HG03095 (cell line): Measurements from ENCODE around the gene SMIM45.
"Not testable (repeated sequence)": the region's sequence is repeated elsewhere in the genome, so short reads cannot be mapped to it uniquely, and the experiment has no call there.

Experiments
- ATAC-seq: cut with Tn5 transposase; IDR thresholded peaks from one replicate; pipeline ENCODE4 v1.9.1; 2021; ENCODE audit warnings: moderate library complexity; ENCODE audit not compliant: unreplicated experiment

SMIM45 gene

DNA sequence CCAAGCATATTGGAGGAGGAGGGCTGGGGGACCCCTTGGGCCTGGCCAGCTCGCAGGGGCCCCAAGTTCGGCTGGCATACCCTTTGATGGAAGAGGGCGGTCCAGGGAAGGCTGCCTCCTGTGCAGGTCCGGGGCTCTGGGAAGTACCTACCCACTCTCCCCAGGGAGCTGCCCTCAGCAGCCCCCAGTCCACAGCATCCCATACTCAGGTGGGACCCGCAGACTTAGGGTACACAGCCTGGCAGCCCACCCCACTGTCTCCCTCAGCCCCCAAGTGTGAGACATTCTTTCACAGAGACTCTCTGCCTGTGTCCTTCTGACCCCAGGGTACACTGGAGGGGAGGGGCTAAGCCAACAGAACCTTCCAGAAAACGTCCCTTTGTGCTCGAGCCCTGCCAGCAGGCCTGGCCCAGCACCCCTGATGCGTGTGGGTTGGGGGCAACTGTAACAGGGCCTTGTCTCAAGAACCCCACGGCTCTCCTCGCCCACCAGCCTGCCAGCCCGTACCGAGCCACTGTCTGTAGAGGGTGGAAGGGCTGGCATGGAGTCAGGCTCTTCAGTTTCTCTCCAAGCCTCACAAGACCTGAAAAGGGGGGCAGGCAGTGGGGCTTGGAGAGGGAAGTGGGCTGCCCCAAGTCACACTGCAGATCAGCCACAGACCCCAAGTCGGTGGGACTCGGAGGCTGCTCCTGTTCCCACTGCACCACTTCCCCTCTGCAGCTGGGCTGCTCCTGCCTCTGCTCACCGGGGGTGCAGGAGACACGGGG lies 18.4 kb upstream of the SMIM45 start:
- no peak for ATAC-seq

DNA sequence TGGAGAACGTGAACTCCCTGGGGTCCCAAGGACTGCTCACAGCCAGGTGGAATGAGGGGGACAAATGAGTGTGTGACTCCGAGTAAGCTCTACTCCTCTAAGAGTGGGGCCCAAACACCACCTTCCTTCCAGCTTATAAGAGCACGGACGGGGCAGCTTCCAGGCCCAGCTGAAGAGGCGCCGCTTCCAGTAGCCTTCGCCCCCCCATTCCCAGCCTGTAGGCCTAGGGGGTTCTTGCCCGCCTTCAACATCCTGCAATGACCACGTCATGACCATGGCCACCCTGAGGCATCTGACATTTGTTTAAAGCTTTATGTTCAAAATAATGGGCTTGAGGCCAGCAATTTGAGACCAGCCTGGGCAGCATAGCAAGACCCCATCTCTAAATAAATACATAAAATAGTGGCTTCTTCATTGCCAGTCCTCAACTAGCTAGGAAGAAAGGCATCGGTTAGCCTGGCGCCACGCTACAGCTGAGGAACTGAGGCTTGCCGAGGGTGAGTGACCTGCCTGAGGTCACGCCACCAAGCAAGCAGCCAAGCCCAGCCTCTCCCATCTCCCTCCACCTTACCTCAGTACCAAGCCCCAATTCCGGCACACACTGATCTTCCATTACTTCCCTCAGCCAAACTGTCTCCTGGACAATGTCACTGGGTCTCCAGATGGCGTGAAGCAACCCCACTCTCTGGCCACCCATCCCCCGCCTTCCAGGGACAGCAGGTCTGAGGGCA lies 17.5 kb upstream of the SMIM45 start:
- ATAC-seq, result no peak

DNA sequence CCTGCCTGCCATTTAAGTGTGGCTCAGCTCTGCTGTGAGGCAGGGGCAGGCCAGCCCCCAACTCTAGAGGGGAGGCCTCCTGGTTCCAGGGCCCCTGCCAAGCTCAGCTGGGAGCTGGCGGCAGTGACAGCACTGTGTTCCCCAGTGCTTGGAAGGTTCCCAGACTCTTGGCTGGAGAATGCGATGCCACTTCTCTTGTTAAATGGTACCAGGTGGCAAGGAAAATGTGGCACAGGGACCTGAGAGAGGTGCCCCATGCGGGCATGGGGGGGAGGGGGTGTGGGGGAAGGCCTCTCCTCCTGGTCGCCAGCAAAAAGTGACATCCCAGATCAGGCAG lies 17.0 kb upstream of the SMIM45 start:
- no peak for ATAC-seq

DNA sequence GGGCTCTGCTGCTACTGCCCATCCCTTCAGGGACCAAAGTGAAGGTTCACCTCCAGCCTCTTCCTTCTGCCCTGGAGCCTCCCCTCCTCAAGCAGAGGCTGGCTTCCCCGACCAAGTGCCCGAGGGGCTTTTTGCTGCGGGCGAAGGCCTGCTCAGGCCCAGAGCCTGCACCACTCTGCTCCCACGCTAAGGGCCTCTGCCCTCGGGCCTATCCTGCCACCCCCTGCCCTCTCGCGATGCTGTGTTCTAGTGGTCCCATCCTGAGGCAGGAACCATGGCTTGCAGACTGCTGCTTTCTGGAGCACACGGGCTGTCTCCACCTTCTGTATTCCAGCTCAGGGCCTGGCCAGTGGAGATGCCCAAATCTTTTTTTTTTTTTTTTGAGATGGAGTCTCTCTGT lies 16.4 kb upstream of the SMIM45 start:
- ATAC-seq, result no peak

GRCh38 chr22:41936894-41937169 lies 15.1 kb upstream of the SMIM45 start:
- no peak for ATAC-seq

DNA sequence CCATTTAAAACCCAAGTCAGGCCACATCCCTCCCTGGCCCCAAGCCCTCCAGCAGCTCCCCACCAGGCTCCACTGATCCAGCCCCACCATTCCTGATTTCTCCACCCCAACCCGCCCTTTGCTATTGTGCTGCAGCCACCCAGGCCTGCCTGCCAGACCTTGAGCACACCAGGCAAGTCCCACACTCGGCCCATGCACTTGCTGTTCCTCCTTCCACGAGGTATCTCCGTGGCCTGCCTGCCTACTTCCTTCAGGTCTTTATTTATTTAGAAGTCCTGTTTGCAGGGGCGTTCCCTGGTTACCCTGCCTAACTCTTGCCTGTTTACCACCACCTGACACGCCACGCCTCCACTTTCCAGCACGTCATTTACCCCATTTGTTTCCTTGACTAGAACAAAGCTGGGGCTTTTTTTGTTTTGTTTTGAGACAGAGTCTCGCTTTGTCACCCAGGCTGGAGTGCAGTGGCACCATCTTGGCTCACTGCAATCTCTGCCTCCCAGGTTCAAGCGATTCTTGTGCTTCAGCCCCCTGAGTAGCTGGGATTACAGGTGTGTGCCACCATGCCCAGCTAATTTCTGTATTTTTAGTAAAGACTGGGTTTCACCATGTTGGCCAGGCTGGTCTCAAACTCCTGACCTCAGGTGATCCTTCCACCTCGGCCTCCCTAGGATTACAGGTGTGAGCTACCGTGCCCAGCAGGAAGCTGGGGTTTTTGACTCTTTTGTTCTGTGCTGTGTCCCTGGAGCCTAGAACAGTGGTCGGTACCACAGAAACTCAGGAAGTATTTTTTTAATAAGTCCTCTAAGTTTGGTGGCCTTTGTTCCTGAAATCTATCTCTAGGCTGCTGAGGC lies 11.7 kb upstream of the SMIM45 start:
- ATAC-seq, result peak; percentile 40

DNA sequence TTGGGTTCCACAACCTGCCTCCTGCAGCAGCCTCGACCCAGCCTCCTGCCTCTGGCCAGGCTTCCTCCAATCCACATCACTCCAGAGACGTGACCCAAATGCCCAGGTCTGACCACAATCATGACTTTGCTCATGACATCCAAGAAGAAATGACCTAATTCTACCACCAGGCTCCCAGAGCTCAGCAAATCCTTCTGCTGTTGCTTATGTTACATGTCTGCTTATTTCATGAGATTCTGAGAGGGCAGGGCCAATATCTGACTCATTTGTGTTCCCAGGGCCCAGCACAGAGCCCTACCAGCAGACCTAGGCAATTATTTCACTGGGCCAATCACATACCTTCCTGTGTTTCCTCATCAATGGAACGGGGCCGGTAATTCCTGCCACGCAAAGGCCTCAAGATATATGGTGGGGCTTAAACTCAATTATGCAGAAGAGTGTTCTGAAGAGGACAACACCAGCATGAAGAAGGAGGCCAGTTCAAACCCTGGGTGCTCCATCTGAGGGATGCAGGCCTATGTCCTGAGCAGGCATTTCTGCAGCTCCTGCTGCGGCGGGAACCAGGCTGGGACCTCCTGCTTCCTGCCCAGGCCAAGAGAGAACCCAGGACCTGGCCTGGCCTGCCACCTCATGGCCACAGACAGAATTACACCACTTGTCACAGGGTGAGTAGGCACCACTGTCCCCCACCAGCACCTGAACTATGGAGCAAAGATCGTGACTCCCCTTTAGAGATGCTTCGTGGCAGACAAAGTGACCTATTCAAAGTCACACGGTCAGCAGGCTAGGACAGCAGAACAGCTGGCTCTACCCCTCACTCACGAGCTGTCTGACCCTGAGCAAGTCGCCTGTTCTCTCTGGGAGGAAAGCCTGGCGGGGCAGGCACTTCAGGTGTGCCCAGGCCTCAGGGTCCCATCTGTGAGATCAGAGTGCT lies 10.9 kb upstream of the SMIM45 start:
- ATAC-seq, result no peak

DNA sequence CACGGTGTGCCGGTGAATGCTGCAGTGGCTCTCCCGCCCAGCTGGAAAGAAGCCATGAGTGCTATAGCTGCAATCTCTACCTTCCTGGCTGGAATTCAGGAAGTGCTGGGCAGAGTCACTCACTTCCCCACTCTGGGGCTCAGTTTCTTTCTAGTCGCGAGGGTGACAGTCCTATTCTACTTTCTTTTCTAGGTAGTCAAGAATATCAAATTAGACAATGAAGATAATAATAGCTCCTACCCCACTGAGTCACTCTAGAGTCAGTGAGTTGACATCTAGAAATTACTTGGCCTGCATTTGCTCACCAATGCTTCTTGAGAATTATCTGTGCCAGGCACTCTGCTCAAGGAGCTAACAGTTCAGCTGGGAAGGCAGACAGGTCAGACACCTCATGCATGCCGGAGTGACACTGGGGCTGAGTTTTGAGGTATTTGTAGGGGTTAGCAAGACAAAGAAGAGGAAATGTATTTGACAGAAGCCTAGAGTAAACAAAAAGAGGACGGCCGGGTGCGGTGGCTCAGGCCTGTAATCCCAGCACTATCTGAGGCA lies 8.2 kb upstream of the SMIM45 start:
- no peak for ATAC-seq

DNA sequence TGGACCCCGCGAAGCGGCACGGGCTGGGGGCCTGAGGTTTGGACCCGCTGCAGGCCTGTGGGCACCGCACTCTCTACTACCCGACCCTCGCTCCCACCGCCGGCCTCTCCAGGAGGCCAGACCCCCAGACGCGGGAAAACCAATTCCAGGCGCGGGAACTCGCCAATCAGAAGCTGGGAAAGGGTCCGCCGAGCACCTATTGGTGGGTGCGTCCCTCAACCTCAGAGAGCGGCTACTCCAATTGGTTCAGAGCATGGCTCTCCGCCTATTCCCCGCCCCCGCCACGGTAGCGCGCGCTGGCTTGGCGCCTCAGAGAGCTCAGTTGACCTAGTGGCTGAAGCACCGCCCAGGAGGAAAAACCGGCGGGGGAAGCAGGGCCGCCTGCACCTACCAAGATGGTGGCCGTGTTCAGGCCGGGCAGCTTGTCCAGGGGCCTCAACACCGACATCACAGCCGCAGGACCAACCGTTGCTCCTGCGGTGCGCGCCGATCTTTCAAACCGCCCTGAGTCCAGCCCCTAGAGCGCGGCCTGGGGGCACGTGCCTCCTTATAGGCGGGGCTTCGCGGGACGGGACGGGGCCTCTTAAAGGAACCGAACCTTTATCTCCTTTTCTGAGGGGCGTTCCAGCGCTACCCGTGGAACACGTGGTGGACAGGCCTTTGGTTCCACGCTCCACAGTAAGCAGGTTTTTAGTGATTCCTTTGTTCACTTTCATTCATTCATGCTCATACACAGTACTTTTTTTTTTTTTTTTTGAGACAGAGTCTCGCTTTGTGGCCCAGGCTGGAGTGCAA lies 5.1 kb upstream of the SMIM45 start, which contains the start of gene CENPM:
CENPM (minus strand) TSS at position 524 of the 795 bp plus-strand sequence; CDS start at position 448, 76 bp downstream.
- ATAC-seq, result peak; percentile 65

GRCh38 chr22:41947424-41948080 lies 4.4 kb upstream of the SMIM45 start:
- no peak for ATAC-seq

DNA sequence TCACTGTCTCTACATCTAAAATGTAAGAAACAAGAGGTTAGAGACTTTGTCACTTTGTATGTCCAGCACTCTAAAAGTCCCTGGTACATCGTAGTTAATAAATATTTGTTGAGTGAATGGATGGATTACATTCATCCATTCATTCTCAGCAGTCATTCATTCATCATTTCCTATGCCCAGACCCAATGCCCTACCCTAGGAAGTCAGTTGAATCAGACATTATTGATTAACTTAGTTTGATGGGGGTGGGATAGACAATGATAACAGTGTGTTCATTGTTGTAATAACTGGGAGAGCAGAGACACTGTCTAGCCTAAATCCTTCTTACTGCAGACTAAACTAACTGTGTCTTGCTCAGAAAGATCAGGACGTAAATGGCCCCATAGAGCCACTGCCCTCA lies 3.8 kb upstream of the SMIM45 start:
- ATAC-seq, result no peak

DNA sequence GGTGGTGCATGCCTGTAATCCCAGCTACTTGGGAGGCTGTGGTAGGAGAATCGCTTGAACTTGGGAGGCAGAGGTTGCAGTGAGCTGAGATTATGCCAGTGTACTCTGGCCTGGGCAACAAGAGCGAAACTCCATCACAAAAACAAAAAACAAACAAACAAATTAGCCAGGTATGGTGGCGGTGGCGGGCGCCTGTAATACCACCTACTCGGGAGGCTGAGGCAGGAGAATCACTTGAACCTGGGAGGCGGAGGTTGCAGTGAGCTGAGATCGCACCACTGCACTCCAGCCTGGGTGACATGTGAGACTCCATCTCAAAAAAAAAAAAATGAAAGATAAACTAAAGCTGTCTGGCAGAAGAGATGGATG lies 3.0 kb upstream of the SMIM45 start:
- ATAC-seq, result not testable (repeated sequence)

DNA sequence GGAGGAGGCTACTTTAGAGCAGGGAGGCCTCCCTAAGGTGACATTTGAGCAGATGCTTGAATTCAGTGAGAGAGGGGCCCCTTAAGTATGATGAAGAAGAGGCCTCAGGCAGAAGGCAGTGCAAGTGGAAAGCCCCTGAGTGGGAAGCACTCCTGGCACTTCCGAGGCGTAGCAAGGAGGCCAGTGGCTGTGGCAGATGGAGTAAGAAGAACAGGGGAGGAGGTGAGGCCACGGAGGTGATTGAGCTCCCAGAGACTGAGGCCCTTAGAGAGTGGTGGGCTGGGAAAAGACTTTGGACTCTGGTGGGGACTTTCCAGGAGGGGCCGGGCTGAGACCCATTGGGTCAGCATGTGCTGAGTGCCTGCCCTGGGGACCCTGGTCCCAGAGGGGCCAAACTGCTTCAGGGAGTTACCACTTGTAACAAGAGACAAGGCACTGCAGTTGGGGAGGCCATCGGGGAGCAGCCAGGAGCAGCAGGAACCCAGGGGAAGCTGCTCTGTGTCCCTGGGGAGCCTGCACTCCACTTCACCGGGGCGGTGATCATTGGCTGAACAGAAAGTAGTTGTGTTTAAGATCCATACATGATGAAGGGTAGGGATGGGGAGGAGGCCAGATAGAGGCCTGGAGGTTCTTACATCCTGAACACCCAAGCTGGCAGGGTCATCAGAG lies 2.5 kb upstream of the SMIM45 start:
- ATAC-seq, result no peak

- ATAC-seq, result no peak
Observed at GRCh38 chr22:41952713-41953112, 763 bp downstream of the SMIM45 start.

DNA sequence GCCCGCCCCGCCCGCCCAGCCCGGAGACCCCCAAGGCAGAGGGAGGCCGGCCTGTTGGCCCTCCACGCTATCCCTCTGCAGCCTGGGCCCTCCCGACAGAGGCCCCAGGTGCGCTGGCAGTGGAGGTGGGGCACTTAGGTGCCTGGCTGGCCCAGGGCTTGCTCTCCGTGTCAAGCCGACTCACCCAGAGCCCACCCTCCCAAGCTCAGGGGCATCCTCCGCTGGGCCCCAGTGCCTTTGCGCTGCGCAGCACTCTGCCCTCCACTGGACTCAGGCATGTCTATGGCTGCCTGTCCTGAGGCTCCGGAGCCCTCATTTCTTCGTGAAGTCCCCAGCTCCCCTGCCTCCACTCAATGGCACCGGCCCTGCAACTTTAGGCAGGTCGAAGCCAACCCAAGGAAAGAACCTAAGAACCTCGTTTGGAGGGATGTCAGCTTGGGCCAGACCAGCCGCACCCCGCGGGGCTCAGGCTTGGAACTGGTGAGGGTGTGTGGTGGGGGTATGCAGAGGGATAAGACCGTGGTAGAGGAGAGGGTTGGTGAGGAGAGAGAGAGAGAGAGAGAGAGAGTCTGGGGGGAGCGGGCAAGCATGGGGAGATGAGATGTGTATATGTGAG lies 6.1 kb downstream of the SMIM45 start:
- no peak for ATAC-seq

- ATAC-seq, result no peak
Observed at GRCh38 chr22:41963453-41964111, 11.6 kb downstream of the SMIM45 start.

GRCh38 chr22:41964112-41964491 lies 12.2 kb downstream of the SMIM45 start:
- ATAC-seq, result no peak

- ATAC-seq, result no peak
Observed at GRCh38 chr22:41966225-41966606, 14.3 kb downstream of the SMIM45 start.
